Activated T-helper 17 cell treated with anti-CD3 and anti-CD28 coated beads, Interleukin-2, amount 50 U/mL, for 72 hours (primary cell): ENCODE results near the gene HCRT. TPM values are rescaled to one million over a fixed set of nuclear protein-coding genes. Genes with fewer than 3 reads are reported as not detected.
"Not testable (repeated sequence)": the region's sequence is repeated elsewhere in the genome, so short reads cannot be mapped to it uniquely, and the experiment has no call there.

ENCODE experiments used
- ATAC-seq: fragments of 150-1000 bp; cut with Tn5 transposase; replicated peaks from 2 replicates; pipeline ENCODE4 v1.10.0; 2021; ENCODE audit warnings: mild to moderate bottlenecking, moderate library complexity
- H3K27ac Mint-ChIP-seq: one replicate; pipeline ENCODE4 v1.8.0; 2022; ENCODE audit warnings: mixed read lengths
- H3K27me3 Mint-ChIP-seq: one replicate; pipeline ENCODE4 v1.8.0; 2022; ENCODE audit warnings: mixed read lengths
- H3K36me3 Mint-ChIP-seq: one replicate; pipeline ENCODE4 v1.8.0; 2022; ENCODE audit warnings: low read depth, mild to moderate bottlenecking, mixed read lengths
- H3K4me1 Mint-ChIP-seq: one replicate; pipeline ENCODE4 v1.8.0; 2022; ENCODE audit warnings: mixed read lengths
- H3K4me3 Mint-ChIP-seq: one replicate; pipeline ENCODE4 v1.8.0; 2022; ENCODE audit warnings: mild to moderate bottlenecking, mixed read lengths
- H3K9me3 Mint-ChIP-seq: one replicate; pipeline ENCODE4 v1.8.0; 2022; ENCODE audit warnings: mixed read lengths
- total RNA-seq, 2 donors: library from RNA; stranded (reverse); gene quantifications; one replicate each; pipeline ENCODE4 v1.2.3, GENCODE V29; 2022

Gene HCRT
- total RNA-seq, 2 donors from 2014 or later = not detected

GRCh38 chr17:42146911-42147607, 38.2 kb downstream of the HCRT start:
- no peak for ATAC-seq
- no peak overlapping the region for H3K4me3 Mint-ChIP-seq
- no peaks in the 10 kb centered on the region for H3K9me3 Mint-ChIP-seq
- peaks cover 68% of the 10 kb centered on the region for H3K36me3 Mint-ChIP-seq
- H3K4me1 Mint-ChIP-seq = peaks cover 6% of the 10 kb centered on the region
- no peaks in the 10 kb centered on the region for H3K27me3 Mint-ChIP-seq
- H3K27ac Mint-ChIP-seq = peak overlapping the region; percentile 53

GRCh38 chr17:42143138-42143537, 42.1 kb downstream of the HCRT start:
- peaks cover 60% of the 10 kb centered on the region for H3K36me3 Mint-ChIP-seq
- not testable (repeated sequence) for H3K27me3 Mint-ChIP-seq, H3K27ac Mint-ChIP-seq, ATAC-seq, H3K4me1 Mint-ChIP-seq, H3K9me3 Mint-ChIP-seq, H3K4me3 Mint-ChIP-seq

- Mint-ChIP-seq H3K4me1 (peaks cover 6% of the 10 kb centered on the region), H3K9me3 (no peaks in the 10 kb centered on the region), H3K27me3 (no peaks in the 10 kb centered on the region), H3K27ac (peak overlapping the region; percentile 9), H3K36me3 (peaks cover 60% of the 10 kb centered on the region), H3K4me3 (no peak overlapping the region)
- no peak for ATAC-seq
Measured at GRCh38 chr17:42142371-42142896, 42.8 kb downstream of the HCRT start.

GRCh38 chr17:42141382-42141781, 43.9 kb downstream of the HCRT start:
- H3K9me3 Mint-ChIP-seq = no peaks in the 10 kb centered on the region
- peaks cover 60% of the 10 kb centered on the region for H3K36me3 Mint-ChIP-seq
- H3K27me3 Mint-ChIP-seq = no peaks in the 10 kb centered on the region
- no peak for ATAC-seq
- no peak overlapping the region for H3K4me3 Mint-ChIP-seq
- H3K27ac Mint-ChIP-seq = no peak overlapping the region
- H3K4me1 Mint-ChIP-seq = peaks cover 9% of the 10 kb centered on the region

GRCh38 chr17:42140690-42141089, 44.6 kb downstream of the HCRT start:
- ATAC-seq, H3K27ac Mint-ChIP-seq, H3K9me3 Mint-ChIP-seq, H3K27me3 Mint-ChIP-seq, H3K4me3 Mint-ChIP-seq: not testable (repeated sequence)
- Mint-ChIP-seq H3K36me3 (peaks cover 60% of the 10 kb centered on the region), H3K4me1 (peaks cover 15% of the 10 kb centered on the region)

- no peak for ATAC-seq
- Mint-ChIP-seq H3K27me3 (no peaks in the 10 kb centered on the region), H3K4me1 (peaks cover 19% of the 10 kb centered on the region), H3K27ac (no peak overlapping the region), H3K36me3 (peaks cover 66% of the 10 kb centered on the region), H3K9me3 (no peaks in the 10 kb centered on the region), H3K4me3 (no peak overlapping the region)
Measured at GRCh38 chr17:42138749-42139492, 46.3 kb downstream of the HCRT start.

- Mint-ChIP-seq H3K27me3 (no peaks in the 10 kb centered on the region), H3K36me3 (peaks cover 66% of the 10 kb centered on the region), H3K9me3 (no peaks in the 10 kb centered on the region), H3K4me1 (peaks cover 24% of the 10 kb centered on the region), H3K4me3 (no peak overlapping the region), H3K27ac (no peak overlapping the region)
- no peak for ATAC-seq
Measured at GRCh38 chr17:42136654-42137051, 48.6 kb downstream of the HCRT start.

GRCh38 chr17:42135664-42136653, 49.3 kb downstream of the HCRT start:
- Mint-ChIP-seq H3K27me3 (no peaks in the 10 kb centered on the region), H3K36me3 (peaks cover 66% of the 10 kb centered on the region), H3K27ac (peak overlapping the region; percentile 71), H3K9me3 (no peaks in the 10 kb centered on the region), H3K4me1 (peaks cover 29% of the 10 kb centered on the region), H3K4me3 (peak overlapping the region; percentile 35)
- no peak for ATAC-seq

- Mint-ChIP-seq H3K9me3 (no peaks in the 10 kb centered on the region), H3K27ac (peak overlapping the region; percentile 71), H3K27me3 (no peaks in the 10 kb centered on the region), H3K4me3 (no peak overlapping the region), H3K4me1 (peaks cover 29% of the 10 kb centered on the region), H3K36me3 (peaks cover 70% of the 10 kb centered on the region)
- ATAC-seq = no peak
Measured at GRCh38 chr17:42135151-42135550, 50.1 kb downstream of the HCRT start.

Other genes with a start within 250 kb of the HCRT start
- 10 to 100 TPM; 51.4 to 82.9 TPM for gene CNP, start 218.7 kb downstream of the HCRT start, total RNA-seq
- gene DNAJC7, start 168.0 kb downstream of the HCRT start, total RNA-seq = 100 to 1,000 TPM in 1 of 2 donors, 10 to 100 TPM in 1; 79.5 to 118 TPM
- 10 to 100 TPM; 12.0 to 14.9 TPM for gene NKIRAS2, start 165.4 kb downstream of the HCRT start, total RNA-seq
- under 1 TPM; 0.06 to 0.32 TPM for gene C17orf113, start 134.9 kb downstream of the HCRT start, total RNA-seq
- gene ZNF385C, start 87.0 kb downstream of the HCRT start, total RNA-seq = under 1 TPM; 0.15 to 0.48 TPM
- gene DHX58, start 72.7 kb downstream of the HCRT start, total RNA-seq = 10 to 100 TPM; 12.0 to 19.1 TPM
- gene KAT2A, start 64.1 kb downstream of the HCRT start, total RNA-seq = 10 to 100 TPM; 32.8 to 44.2 TPM
- under 1 TPM in 1 of 2 donors, not detected in 1; 0.13 TPM for gene HSPB9, start 62.6 kb downstream of the HCRT start, total RNA-seq
- 10 to 100 TPM; 30.4 to 77.7 TPM for gene RAB5C, start 30.5 kb downstream of the HCRT start, total RNA-seq
- gene KCNH4, start 4.3 kb downstream of the HCRT start, total RNA-seq = under 1 TPM; 0.95 to 0.99 TPM
- 10 to 100 TPM; 19.6 to 24.5 TPM for gene GHDC, start 9.0 kb upstream of the HCRT start, total RNA-seq
- 100 to 1,000 TPM; 124 to 255 TPM for gene STAT5B, start 90.9 kb upstream of the HCRT start, total RNA-seq
- 100 to 1,000 TPM; 133 to 305 TPM for gene STAT5A, start 103.0 kb upstream of the HCRT start, total RNA-seq
- 100 to 1,000 TPM; 179 to 429 TPM for gene STAT3, start 203.0 kb upstream of the HCRT start, total RNA-seq
- 1 to 10 TPM; 2.5 to 6.1 TPM for gene CAVIN1, start 237.8 kb upstream of the HCRT start, total RNA-seq